Fibroblast of lung (primary cell): ENCODE data around the gene GK. TPM values are rescaled to one million over a fixed set of nuclear protein-coding genes. Genes with fewer than 3 reads are reported as not detected.
A peak's percentile ranks its signal among the peaks of the same experiment; 100 is the strongest.

ENCODE experiments used
- DNase-seq, 2 donors: peaks; one replicate each; pipeline versions ENCODE4 v3.0.0 to v3.0.0-alpha.2; 2010; ENCODE audit warnings: low read depth in 2 of 2
- H2AFZ ChIP-seq: 2 replicates; pipeline ENCODE4 v1.5.1; 2012; ENCODE audit warnings: low read length, control low read depth, inconsistent platforms
- H3K27ac ChIP-seq: 2 replicates; pipeline ENCODE4 v1.5.1; 2011; ENCODE audit warnings: low read length, control low read depth; ENCODE audit not compliant: insufficient read depth
- H3K27me3 ChIP-seq: 2 replicates; pipeline ENCODE4 v1.5.1; 2011; ENCODE audit warnings: mild to moderate bottlenecking, low read length; ENCODE audit not compliant: control insufficient read depth, insufficient read depth
- H3K36me3 ChIP-seq: 2 replicates; pipeline ENCODE4 v1.5.1; 2011; ENCODE audit warnings: low read length; ENCODE audit not compliant: control insufficient read depth, insufficient read depth
- H3K4me1 ChIP-seq: 2 replicates; pipeline ENCODE4 v1.5.1; 2011; ENCODE audit warnings: low read length; ENCODE audit not compliant: control insufficient read depth, insufficient read depth; ENCODE audit errors: extremely low read depth
- H3K4me2 ChIP-seq: 2 replicates; pipeline ENCODE4 v1.5.1; 2011; ENCODE audit warnings: low read length, control low read depth; ENCODE audit not compliant: insufficient read depth; ENCODE audit errors: extremely low read depth
- H3K4me3 ChIP-seq, 4 experiments: fragments of 200-600 bp in 1 of 4; sonication (generic) in 1 of 4; replicated peaks in 1 of 4; 2 replicates each; pipeline ENCODE4 v1.5.1; 2011 to 2016; ENCODE audit warnings: low read length in 4 of 4, low read depth in 3 of 4, mild to moderate bottlenecking in 3 of 4, control low read depth in 2 of 4, inconsistent platforms in 1 of 4, mixed read lengths in 1 of 4; ENCODE audit not compliant: insufficient read depth in 1 of 4; ENCODE audit errors: control extremely low read depth in 1 of 4
- H3K79me2 ChIP-seq: 2 replicates; pipeline ENCODE4 v1.5.1; 2012; ENCODE audit warnings: mild to moderate bottlenecking, low read length, inconsistent platforms; ENCODE audit not compliant: control insufficient read depth, insufficient read depth
- H3K9ac ChIP-seq: 2 replicates; pipeline ENCODE4 v1.5.1; 2011; ENCODE audit warnings: mild to moderate bottlenecking, low read length, control low read depth; ENCODE audit not compliant: insufficient read depth
- H3K9me3 ChIP-seq: 2 replicates; pipeline ENCODE4 v1.5.1; 2012; ENCODE audit warnings: low read depth, low read length; ENCODE audit not compliant: control insufficient read depth, insufficient read depth
- H4K20me1 ChIP-seq: 2 replicates; pipeline ENCODE4 v1.5.1; 2011; ENCODE audit warnings: low read length; ENCODE audit not compliant: control insufficient read depth, insufficient read depth; ENCODE audit errors: extremely low read depth
- CTCF ChIP-seq, 2 donors: IDR thresholded peaks in 1 of 2; conservative IDR thresholded peaks in 1 of 2; 1 replicate in 1 of 2; 2 replicates in 1 of 2; pipeline ENCODE4 v1.5.1; 2011 to 2012; ENCODE audit warnings: low read length in 2 of 2, control low read depth in 1 of 2, inconsistent platforms in 1 of 2, low read depth in 1 of 2, mild to moderate bottlenecking in 1 of 2
- EZH2 ChIP-seq: IDR thresholded peaks from 2 replicates; pipeline ENCODE4 v1.5.1; 2012; ENCODE audit warnings: low read length, control low read depth, mild to moderate bottlenecking; ENCODE audit errors: missing control alignments
- polyA plus RNA-seq, 2 donors: library from polyadenylated mRNA; depleted of rRNA in 1 of 2; stranded (reverse) in 1 of 2; unstranded in 1 of 2; fragments of >200 nt; gene quantifications; 2 replicates each; pipeline ENCODE4 v1.2.1, GENCODE V29; 2011 to 2012; ENCODE audit warnings: missing spikeins in 1 of 2
- total RNA-seq: library from RNA; depleted of rRNA; stranded (reverse); fragments of >200 nt; gene quantifications from 2 replicates; pipeline ENCODE4 v1.2.1, GENCODE V29; 2014

GK gene
- total and polyA plus RNA-seq, 2 donors (not counting 1 experiment from before 2014, with no cell fraction given) = 11.9 to 44.4 TPM

GRCh38 chrX:30618160-30618765 is 35.0 kb upstream of the GK start:
- H3K79me2 ChIP-seq = no peaks in the 10 kb centered on the region
- no peak overlapping the region for H3K4me2 ChIP-seq
- no peaks in the 10 kb centered on the region for H3K27me3 ChIP-seq
- H3K36me3 ChIP-seq = no peaks in the 10 kb centered on the region
- TF ChIP-seq EZH2 (no peak), CTCF (conservative IDR thresholded peaks at IDR 0.05 in 1 of 2, IDR thresholded peaks at IDR 0.05 in 1 of 2; ENCODE audit: low read depth in 1 of 2, low read length in 2 of 2) (no peak)
- no peak overlapping the region for H3K9ac ChIP-seq
- no peaks in the 10 kb centered on the region for H3K9me3 ChIP-seq
- H3K4me1 ChIP-seq = no peaks in the 10 kb centered on the region
- no peak overlapping the region for H3K4me3 ChIP-seq
- no peaks in the 10 kb centered on the region for H4K20me1 ChIP-seq
- H2AFZ ChIP-seq = no peak overlapping the region
- DNase-seq = no peak
- H3K27ac ChIP-seq = no peak overlapping the region

- Histone ChIP-seq H2AFZ (no peak overlapping the region), H3K9me3 (no peaks in the 10 kb centered on the region), H4K20me1 (no peaks in the 10 kb centered on the region), H3K27me3 (no peaks in the 10 kb centered on the region), H3K4me2 (no peak overlapping the region), H3K4me3 (no peak overlapping the region), H3K27ac (no peak overlapping the region), H3K79me2 (no peaks in the 10 kb centered on the region), H3K36me3 (no peaks in the 10 kb centered on the region), H3K4me1 (no peaks in the 10 kb centered on the region), H3K9ac (no peak overlapping the region)
- TF ChIP-seq CTCF (conservative IDR thresholded peaks at IDR 0.05 in 1 of 2, IDR thresholded peaks at IDR 0.05 in 1 of 2; ENCODE audit: low read depth in 1 of 2, low read length in 2 of 2) (no peak), EZH2 (no peak)
- DNase-seq = peak in 1 of 2 donors; percentile 48
Measured at GRCh38 chrX:30620125-30620524, 33.1 kb upstream of the GK start.

- DNase-seq = peak; percentile 90 to 91
- Histone ChIP-seq H3K4me3 (no peak overlapping the region), H3K27me3 (no peaks in the 10 kb centered on the region), H3K4me1 (no peaks in the 10 kb centered on the region), H3K27ac (no peak overlapping the region), H3K4me2 (no peak overlapping the region), H4K20me1 (no peaks in the 10 kb centered on the region), H2AFZ (no peak overlapping the region), H3K36me3 (no peaks in the 10 kb centered on the region), H3K9me3 (no peaks in the 10 kb centered on the region), H3K79me2 (no peaks in the 10 kb centered on the region), H3K9ac (no peak overlapping the region)
- TF ChIP-seq EZH2 (no peak), CTCF (conservative IDR thresholded peaks at IDR 0.05 in 1 of 2, IDR thresholded peaks at IDR 0.05 in 1 of 2; ENCODE audit: low read depth in 1 of 2, low read length in 2 of 2) (no peak)
Measured at GRCh38 chrX:30620980-30621618, 32.1 kb upstream of the GK start.
